ENCODE measurements around the gene OR9Q2.

- no peak for TF ChIP-seq CTCF (IDR thresholded peaks at IDR 0.05; ENCODE audit: borderline replicate concordance, extremely low read depth, low read length, poor library complexity, severe bottlenecking)
- no peak for TF ChIP-seq EZH2 (IDR thresholded peaks at IDR 0.05; ENCODE audit: borderline replicate concordance, low read depth, low read length, severe bottlenecking)
These were observed 24.5 kb upstream of the OR9Q2 start for GRCh38 chr11:58164389-58164788.

Data from DND-41 (cell line).